Spleen (tissue), 11 donors: Measurements from ENCODE around the gene HOXB2. TPM values are rescaled to one million over a fixed set of nuclear protein-coding genes. Genes with fewer than 3 reads are reported as not detected.

Experiments
- DNase-seq: peaks from one replicate; pipeline ENCODE4 v3.0.0-alpha.2; 2020
- H3K27ac ChIP-seq, 8 donors: fragments of 200-600 bp; sonication (generic) in 7 of 8; 1 replicate in 4 of 8; 2 replicates in 4 of 8; pipeline versions ENCODE4 v1.5.0 to v1.8.0; 2016 to 2021; ENCODE audit warnings: inconsistent platforms in 4 of 8, mild to moderate bottlenecking in 4 of 8, moderate library complexity in 1 of 8
- H3K27me3 ChIP-seq, 7 donors: fragments of 200-600 bp; sonication (generic) in 6 of 7; replicated peaks in 1 of 7; 1 replicate in 4 of 7; 2 replicates in 3 of 7; pipeline versions ENCODE4 v1.5.0 to v1.8.0; 2016 to 2021; ENCODE audit warnings: inconsistent platforms in 3 of 7, mild to moderate bottlenecking in 1 of 7
- H3K36me3 ChIP-seq, 6 donors: fragments of 200-600 bp; sonication (generic) in 5 of 6; 1 replicate in 4 of 6; 2 replicates in 2 of 6; pipeline versions ENCODE4 v1.5.0 to v1.8.0; 2016 to 2021; ENCODE audit warnings: inconsistent platforms in 2 of 6
- H3K4me1 ChIP-seq, 6 donors: fragments of 200-600 bp; sonication (generic) in 5 of 6; 1 replicate in 3 of 6; 2 replicates in 3 of 6; pipeline versions ENCODE4 v1.5.0 to v1.8.0; 2016 to 2021; ENCODE audit warnings: inconsistent platforms in 3 of 6
- H3K4me3 ChIP-seq, 8 donors: fragments of 200-600 bp; sonication (generic) in 7 of 8; 1 replicate in 4 of 8; 2 replicates in 4 of 8; pipeline versions ENCODE4 v1.5.0 to v1.8.0; 2016 to 2021; ENCODE audit warnings: inconsistent platforms in 4 of 8, mild to moderate bottlenecking in 4 of 8, moderate library complexity in 2 of 8
- H3K9me3 ChIP-seq, 8 donors: fragments of 200-600 bp; sonication (generic) in 7 of 8; 1 replicate in 4 of 8; 2 replicates in 4 of 8; pipeline versions ENCODE4 v1.5.0 to v1.8.0; 2016 to 2021; ENCODE audit warnings: inconsistent platforms in 4 of 8
- POLR2A ChIP-seq, 3 donors: fragments of 450-650 bp; IDR thresholded peaks; one replicate each; pipeline ENCODE4 v1.5.1; 2017; ENCODE audit warnings: antibody characterized with exemption in 3 of 3, mild to moderate bottlenecking in 1 of 3
- POLR2AphosphoS5 ChIP-seq, 3 donors: sonication (generic); formaldehyde crosslinking; IDR thresholded peaks; one replicate each; pipeline ENCODE4 v1.5.1; 2017; ENCODE audit warnings: antibody characterized with exemption in 3 of 3
- WGBS, 5 donors: extraction: QIAGEN DNeasy Blood & Tissue Kit in 3 of 5; methylation state at CpG; one replicate each; pipeline versions ENCODE4 v1.1.5 to v1.1.7; 2013 to 2018; 5-methylcytosine and 5-hydroxymethylcytosine counted together
- intact Hi-C: fragments of 100-400 bp; cut with DNase I; formaldehyde crosslinking; loops from one replicate; pipeline ENCODE4 v1.15.0; 2023; ENCODE audit warnings: low total_unique reads
- polyA plus RNA-seq, 3 donors: library from polyadenylated mRNA; stranded (reverse); fragments of 200-250 nt; gene quantifications; one replicate each; pipeline ENCODE4 v1.2.1, GENCODE V29; 2013
- total RNA-seq, 7 donors: library from RNA; depleted of rRNA in 3 of 7; stranded (reverse); fragments of >200 nt in 3 of 7; fragmentation: NEBNext Ultra II Directional in 4 of 7; extraction: Animal tissue kit (Norgen Biotek cat#: 25700) in 4 of 7; gene quantifications; one replicate each; pipeline versions ENCODE4 v1.1.0 to v1.2.1, GENCODE V29; 2016 to 2021
- TF ChIP-seq, protein P1 (sequence below), 11 experiments: fragments of 200-600 bp in 7 of 11; fragments of 450-650 bp in 4 of 11; sonication (generic) in 4 of 11; IDR thresholded peaks in 8 of 11; conservative IDR thresholded peaks in 3 of 11; 1 replicate in 7 of 11; 2 replicates in 4 of 11; pipeline versions ENCODE4 v1.4.0 to v1.8.0; 2016 to 2021; ENCODE audit warnings: antibody characterized with exemption in 11 of 11, inconsistent platforms in 4 of 11, mild to moderate bottlenecking in 1 of 11
- donor health status: healthy with polysubstance abuse.
- donor health status: DM: no; HTN: no; CAD: no; lungs with moderate emphysema.
- donor health status: DM: no; HTN: no; CAD: no.
- donor health status: Bipolar disorder and iron deficiency.
- donor health status: healthy.
- donor health status: DM: no; HTN: no; CAD: no.
- donor health status: DM: yes; HTN: yes; CAD: no.

The HOXB2 gene
- total and polyA plus RNA-seq, 10 donors = 5.9 to 21.9 (median 8.8) TPM

DNA sequence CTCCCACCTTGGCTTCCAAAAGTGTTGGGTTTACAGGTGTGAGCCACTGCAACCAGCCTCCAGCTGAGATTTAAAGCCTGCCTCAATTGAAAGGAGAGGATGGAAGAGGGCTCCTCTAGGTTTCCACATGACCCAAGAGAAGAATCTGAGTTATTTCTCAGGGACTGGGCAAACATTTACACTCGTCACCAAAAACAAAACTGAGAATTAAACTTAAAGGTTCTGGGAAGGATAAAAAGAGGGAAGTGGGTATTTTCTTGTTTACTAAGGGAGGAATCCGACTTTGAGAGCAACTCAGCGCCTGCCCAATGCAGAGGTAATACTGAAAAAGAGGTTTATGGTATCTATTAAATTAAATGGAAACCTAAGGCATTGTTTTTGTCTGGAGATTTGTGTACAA is 27.4 kb downstream of the HOXB2 start:
- no peak for DNase-seq
- H3K27ac ChIP-seq = no peak overlapping the region
- intact Hi-C loops = no loop called here
- peaks cover 0 to 51% (median 0%) of the 10 kb centered on the region in 7 donors for H3K27me3 ChIP-seq
- H3K9me3 ChIP-seq = no peaks in the 10 kb centered on the region
- H3K4me3 ChIP-seq = no peak overlapping the region
- H3K36me3 ChIP-seq = no peaks in the 10 kb centered on the region
- H3K4me1 ChIP-seq = peaks cover 0 to 12% (median 0%) of the 10 kb centered on the region in 6 donors
- 22 to 33% (median 25%) methylated on average over 3 of the region's 3 CpGs for WGBS, 5 donors
- TF ChIP-seq POLR2A (IDR thresholded peaks at IDR 0.05) (no peak), POLR2AphosphoS5 (IDR thresholded peaks at IDR 0.05) (no peak)
- TF ChIP-seq, protein P1, sequence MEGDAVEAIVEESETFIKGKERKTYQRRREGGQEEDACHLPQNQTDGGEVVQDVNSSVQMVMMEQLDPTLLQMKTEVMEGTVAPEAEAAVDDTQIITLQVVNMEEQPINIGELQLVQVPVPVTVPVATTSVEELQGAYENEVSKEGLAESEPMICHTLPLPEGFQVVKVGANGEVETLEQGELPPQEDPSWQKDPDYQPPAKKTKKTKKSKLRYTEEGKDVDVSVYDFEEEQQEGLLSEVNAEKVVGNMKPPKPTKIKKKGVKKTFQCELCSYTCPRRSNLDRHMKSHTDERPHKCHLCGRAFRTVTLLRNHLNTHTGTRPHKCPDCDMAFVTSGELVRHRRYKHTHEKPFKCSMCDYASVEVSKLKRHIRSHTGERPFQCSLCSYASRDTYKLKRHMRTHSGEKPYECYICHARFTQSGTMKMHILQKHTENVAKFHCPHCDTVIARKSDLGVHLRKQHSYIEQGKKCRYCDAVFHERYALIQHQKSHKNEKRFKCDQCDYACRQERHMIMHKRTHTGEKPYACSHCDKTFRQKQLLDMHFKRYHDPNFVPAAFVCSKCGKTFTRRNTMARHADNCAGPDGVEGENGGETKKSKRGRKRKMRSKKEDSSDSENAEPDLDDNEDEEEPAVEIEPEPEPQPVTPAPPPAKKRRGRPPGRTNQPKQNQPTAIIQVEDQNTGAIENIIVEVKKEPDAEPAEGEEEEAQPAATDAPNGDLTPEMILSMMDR (IDR thresholded peaks at IDR 0.05 in 8 of 11, conservative IDR thresholded peaks at IDR 0.05 in 3 of 11) = no peak

DNA sequence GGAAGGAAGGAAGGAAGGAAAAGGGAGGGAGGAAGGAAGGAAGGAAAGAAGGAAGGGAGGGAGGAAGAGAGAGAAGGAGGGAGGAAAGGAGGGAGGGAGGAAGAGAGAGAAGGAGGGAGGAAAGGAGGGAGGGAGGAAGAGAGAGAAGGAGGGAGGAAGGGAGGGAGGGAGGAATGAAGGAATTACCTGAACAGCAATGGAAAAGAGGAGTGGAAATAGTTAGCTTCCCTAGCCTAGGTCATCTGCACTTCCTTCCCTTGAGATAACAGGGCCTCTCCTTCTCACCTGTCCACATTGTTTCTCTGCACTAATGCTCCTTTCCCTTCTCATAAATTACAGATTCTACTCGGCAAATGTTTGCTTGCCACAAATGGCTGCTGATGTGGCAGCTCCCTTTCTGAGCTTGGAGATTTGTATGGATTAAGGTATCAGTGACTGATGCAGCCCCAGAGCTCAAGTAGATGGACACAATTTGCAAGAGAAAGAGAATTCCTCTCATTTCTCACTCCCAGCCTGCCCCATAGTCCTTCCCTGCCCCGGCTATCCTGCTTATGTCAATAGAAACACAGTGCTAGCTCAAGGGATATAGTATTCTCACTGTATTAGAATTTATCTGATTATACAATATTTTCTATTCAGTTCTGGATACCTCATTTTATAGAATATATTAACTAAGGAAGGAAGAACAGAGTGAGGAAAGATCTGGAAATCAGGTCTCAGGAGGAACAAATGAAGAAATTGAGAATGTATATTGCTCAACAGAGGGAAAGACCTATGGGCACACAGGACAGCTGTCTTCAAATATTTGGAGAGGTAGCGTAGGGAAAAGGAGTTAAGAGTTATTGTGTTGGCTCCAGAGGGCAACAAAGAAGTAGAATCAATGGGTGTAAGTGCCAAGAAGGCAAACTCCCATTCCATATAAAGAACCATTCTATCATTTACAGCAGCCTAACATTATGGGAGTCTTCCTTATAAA is 28.7 kb downstream of the HOXB2 start:
- DNase-seq = no peak
- Histone ChIP-seq H3K4me3 (no peak overlapping the region), H3K27me3 (peaks cover 0 to 53% (median 0%) of the 10 kb centered on the region in 7 donors), H3K9me3 (no peaks in the 10 kb centered on the region), H3K36me3 (no peaks in the 10 kb centered on the region), H3K27ac (no peak overlapping the region), H3K4me1 (peaks cover 0 to 12% (median 0%) of the 10 kb centered on the region in 6 donors)
- 68 to 86% (median 81%) methylated on average over 3 of the region's 3 CpGs for WGBS, 5 donors
- intact Hi-C loops = no loop called here
- TF ChIP-seq, protein P1 (IDR thresholded peaks at IDR 0.05 in 8 of 11, conservative IDR thresholded peaks at IDR 0.05 in 3 of 11) = no peak
- TF ChIP-seq POLR2AphosphoS5 (IDR thresholded peaks at IDR 0.05) (no peak), POLR2A (IDR thresholded peaks at IDR 0.05) (no peak)

DNA sequence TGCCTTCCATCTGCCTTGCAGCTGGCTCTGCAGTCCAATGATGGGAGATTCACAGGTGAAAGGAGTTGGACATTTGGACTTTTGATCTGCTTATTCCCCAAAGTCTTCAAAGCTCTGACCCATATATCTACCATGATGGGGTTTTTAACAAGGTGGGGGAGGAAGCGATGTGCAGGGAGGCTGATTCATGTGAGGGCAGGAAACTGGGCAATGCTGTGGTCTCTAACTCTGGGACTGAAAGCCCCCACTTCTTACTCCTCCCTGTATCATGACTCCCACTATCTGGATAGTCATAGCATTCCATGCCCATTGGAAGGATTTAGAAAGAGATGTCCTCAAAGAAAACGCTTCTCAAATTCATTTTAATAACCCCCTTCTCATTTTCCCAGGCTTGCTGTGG is 30.4 kb downstream of the HOXB2 start:
- peaks cover 0 to 47% (median 0%) of the 10 kb centered on the region in 7 donors for H3K27me3 ChIP-seq
- H3K36me3 ChIP-seq = no peaks in the 10 kb centered on the region
- WGBS, 5 donors = 60 to 82% (median 72%) methylated on average over 2 of the region's 2 CpGs
- no peak overlapping the region for H3K27ac ChIP-seq
- no peaks in the 10 kb centered on the region for H3K9me3 ChIP-seq
- no peak for DNase-seq
- TF ChIP-seq, protein P1 (IDR thresholded peaks at IDR 0.05 in 8 of 11, conservative IDR thresholded peaks at IDR 0.05 in 3 of 11) = no peak
- no peak for TF ChIP-seq POLR2AphosphoS5 (IDR thresholded peaks at IDR 0.05)
- TF ChIP-seq POLR2A (IDR thresholded peaks at IDR 0.05) = no peak
- H3K4me1 ChIP-seq = peaks cover 0 to 12% (median 0%) of the 10 kb centered on the region in 6 donors
- intact Hi-C loops = no loop called here
- H3K4me3 ChIP-seq = no peak overlapping the region
